ENCODE results near the gene CASZ1.

- TF ChIP-seq POLR2A (IDR thresholded peaks at IDR 0.05; ENCODE audit: low read depth, low read length) (no peak), CTCF (IDR thresholded peaks at IDR 0.05; ENCODE audit: extremely low read depth in 1 of 2, insufficient read depth in 1 of 2, low read depth in 1 of 2, low read length in 2 of 2) (no peak), MYC (IDR thresholded peaks at IDR 0.05; ENCODE audit: low read depth, low read length) (no peak), EZH2 (IDR thresholded peaks at IDR 0.05; ENCODE audit: borderline replicate concordance, low read depth, low read length, severe bottlenecking) (no peak), POLR2AphosphoS5 (IDR thresholded peaks at IDR 0.05; ENCODE audit: insufficient read depth, low read depth, low read length) (no peak), MAX (IDR thresholded peaks at IDR 0.05; ENCODE audit: insufficient read depth, insufficient read length) (no peak)
Measured at GRCh38 chr1:10726355-10726754, 70.1 kb downstream of the CASZ1 start.
